Measurements from ENCODE around the gene ZSWIM5.
"Not testable (repeated sequence)": the region's sequence is repeated elsewhere in the genome, so short reads cannot be mapped to it uniquely, and the experiment has no call there.

ZSWIM5 gene

GRCh38 chr1:45136984-45137383 is 69.4 kb downstream of the ZSWIM5 start:
- DNase-seq, result no peak

GRCh38 chr1:45135316-45135715 is 71.1 kb downstream of the ZSWIM5 start:
- no peak for DNase-seq

- no peak for DNase-seq
These were observed 71.9 kb downstream of the ZSWIM5 start for GRCh38 chr1:45134461-45134873.

- not testable (repeated sequence) for DNase-seq
These were observed 73.7 kb downstream of the ZSWIM5 start for GRCh38 chr1:45132719-45133118.

- no peak for DNase-seq
These were observed 83.0 kb downstream of the ZSWIM5 start for GRCh38 chr1:45123358-45123757.

GRCh38 chr1:45122724-45123123 is 83.7 kb downstream of the ZSWIM5 start:
- DNase-seq, result no peak

- DNase-seq, result no peak
These were observed 88.6 kb downstream of the ZSWIM5 start for GRCh38 chr1:45117766-45118165.

GRCh38 chr1:45116820-45117219 is 89.6 kb downstream of the ZSWIM5 start:
- no peak for DNase-seq

- no peak for DNase-seq
These were observed 90.1 kb downstream of the ZSWIM5 start for GRCh38 chr1:45116340-45116739.

- DNase-seq, result not testable (repeated sequence)
These were observed 91.2 kb downstream of the ZSWIM5 start for GRCh38 chr1:45115198-45115597.

GRCh38 chr1:45112661-45113060 is 93.7 kb downstream of the ZSWIM5 start:
- DNase-seq, result no peak

- DNase-seq, result no peak
These were observed 95.2 kb downstream of the ZSWIM5 start for GRCh38 chr1:45111239-45111638.

GRCh38 chr1:45107782-45108181 is 98.6 kb downstream of the ZSWIM5 start:
- no peak for DNase-seq

- not testable (repeated sequence) for DNase-seq
These were observed 99.5 kb downstream of the ZSWIM5 start for GRCh38 chr1:45106864-45107263.

GRCh38 chr1:45106156-45106545 is 100.3 kb downstream of the ZSWIM5 start:
- DNase-seq, result not testable (repeated sequence)

- DNase-seq, result not testable (repeated sequence)
These were observed 100.8 kb downstream of the ZSWIM5 start for GRCh38 chr1:45105486-45106155.

GRCh38 chr1:45103534-45103933 is 102.9 kb downstream of the ZSWIM5 start:
- no peak for DNase-seq

GRCh38 chr1:45101947-45102346 is 104.5 kb downstream of the ZSWIM5 start:
- no peak for DNase-seq

- not testable (repeated sequence) for DNase-seq
These were observed 104.9 kb downstream of the ZSWIM5 start for GRCh38 chr1:45101528-45101927.

GRCh38 chr1:45097944-45098343 is 108.5 kb downstream of the ZSWIM5 start:
- DNase-seq, result no peak

- DNase-seq, result no peak
These were observed 109.3 kb downstream of the ZSWIM5 start for GRCh38 chr1:45097079-45097478.

GRCh38 chr1:45095450-45095849 is 111.0 kb downstream of the ZSWIM5 start:
- no peak for DNase-seq

- DNase-seq, result not testable (repeated sequence)
These were observed 112.0 kb downstream of the ZSWIM5 start for GRCh38 chr1:45094371-45094770.

- no peak for DNase-seq
These were observed 113.1 kb downstream of the ZSWIM5 start for GRCh38 chr1:45093334-45093733.

- DNase-seq, result no peak
These were observed 116.7 kb downstream of the ZSWIM5 start for GRCh38 chr1:45089711-45090110.

All from NCI-H510A treated with DMSO at 0.1 percent for 48 hours (cell line).